ENCODE data around the gene ONECUT3. TPM values are rescaled to one million over a fixed set of nuclear protein-coding genes. Genes with fewer than 3 reads are reported as not detected.
"Not testable (repeated sequence)": the region's sequence is repeated elsewhere in the genome, so short reads cannot be mapped to it uniquely, and the experiment has no call there.

ONECUT3 gene
- under 1 TPM; 0.04 to 0.09 (median 0.06) TPM for polyA plus RNA-seq (ENCODE audit: insufficient read depth in 1 of 5, insufficient read length in 5 of 5, low replicate concordance in 1 of 5)
- long read RNA-seq, donor 1 = 0 reads
- long read RNA-seq, donor 2 = 0 reads
- long read RNA-seq, donor 3 = 0 reads
- long read RNA-seq, donor 4 = 0 reads
- long read RNA-seq, donor 5 = 0 reads
- long read RNA-seq, donor 6 = 0 reads
- long read RNA-seq, donor 7 = 0 reads
- long read RNA-seq, donor 8 = 0 reads

DNA sequence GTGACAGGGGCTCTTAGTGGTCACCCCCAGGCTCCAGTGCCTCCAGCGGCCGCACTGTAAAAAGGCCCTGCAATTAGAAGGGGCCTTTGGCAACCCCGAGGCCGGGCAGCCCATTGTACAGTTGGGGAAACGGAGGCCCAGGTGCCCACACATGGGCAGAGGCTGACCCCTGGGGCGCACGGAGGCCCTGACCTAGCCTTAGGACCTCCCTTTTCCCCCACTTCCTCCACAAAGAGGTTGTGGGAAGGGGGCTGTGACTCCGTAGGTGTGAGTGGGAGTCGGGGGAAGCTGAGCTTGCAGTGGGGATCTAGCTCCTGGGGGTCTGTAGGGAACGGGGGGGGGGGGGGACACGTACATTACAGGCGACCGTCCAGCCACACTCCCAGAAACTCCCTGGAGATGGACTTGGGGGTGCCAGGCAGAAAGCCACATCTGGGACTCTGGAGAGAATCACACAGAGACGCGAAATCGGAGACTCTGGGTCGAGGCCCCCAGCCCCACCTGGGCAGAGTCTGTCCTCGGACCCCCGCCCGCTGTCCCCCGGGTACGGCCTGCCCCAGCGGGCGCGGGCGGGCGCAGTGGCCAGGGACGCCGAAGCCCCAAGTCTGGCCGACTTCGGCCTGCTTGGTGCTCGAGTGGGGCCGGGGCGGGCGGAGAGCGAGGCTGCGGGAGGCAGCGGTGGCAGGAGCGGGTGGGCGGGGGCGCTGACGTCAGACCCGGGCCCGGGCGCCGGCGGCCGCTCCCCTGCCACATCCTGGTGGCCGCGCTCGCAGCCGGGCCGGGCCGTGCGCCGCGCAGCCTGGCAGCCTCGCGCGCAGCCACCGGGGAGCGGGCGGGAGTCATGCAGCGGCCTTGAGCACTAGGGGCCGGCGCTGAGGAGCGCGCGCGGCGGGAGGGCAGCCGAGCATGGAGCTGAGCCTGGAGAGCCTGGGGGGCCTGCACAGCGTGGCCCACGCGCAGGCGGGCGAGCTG is at the start of gene ONECUT3:
Gene ONECUT3 (plus strand): TSS at position 750 of the 972 bp plus-strand sequence. CDS start 157 bp downstream, at position 907.
- no peak for DNase-seq

DNA sequence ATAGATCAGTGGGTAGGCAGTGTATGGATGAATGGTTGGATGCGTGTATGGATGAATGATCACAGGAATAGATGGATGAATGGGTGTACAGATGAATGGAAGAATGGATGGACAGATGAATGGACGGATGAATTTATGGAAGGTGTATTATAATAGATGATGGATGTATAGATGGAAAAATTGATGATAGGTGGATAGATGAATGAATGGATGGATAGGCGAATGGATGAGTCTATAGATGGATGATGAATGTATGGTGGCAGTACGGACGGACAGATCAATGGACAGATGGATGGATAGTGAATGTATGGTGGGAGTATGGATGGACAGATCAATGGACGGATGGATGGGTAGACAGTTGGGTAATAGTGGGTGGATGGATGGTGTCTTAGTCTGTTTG is 49.0 kb upstream of the ONECUT3 start:
- DNase-seq = no peak

DNA sequence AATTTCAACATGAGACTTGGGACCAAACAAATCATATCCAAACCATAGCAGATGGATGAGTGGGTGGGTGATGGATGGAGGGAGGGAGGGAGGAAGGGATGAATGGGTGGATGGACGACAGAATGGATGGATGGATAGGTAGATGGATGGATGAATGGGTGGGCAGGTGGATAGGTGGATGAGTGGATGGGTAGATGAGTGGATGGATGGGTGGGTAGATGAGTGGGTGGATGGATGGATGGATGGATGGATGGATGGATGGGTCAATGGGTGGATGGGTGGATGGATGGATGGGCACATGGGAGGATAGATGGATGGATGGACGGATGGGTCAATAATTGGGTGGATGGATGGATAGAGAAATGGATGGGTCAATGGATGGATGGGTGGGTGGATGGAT is 47.9 kb upstream of the ONECUT3 start:
- no peak for DNase-seq

DNA sequence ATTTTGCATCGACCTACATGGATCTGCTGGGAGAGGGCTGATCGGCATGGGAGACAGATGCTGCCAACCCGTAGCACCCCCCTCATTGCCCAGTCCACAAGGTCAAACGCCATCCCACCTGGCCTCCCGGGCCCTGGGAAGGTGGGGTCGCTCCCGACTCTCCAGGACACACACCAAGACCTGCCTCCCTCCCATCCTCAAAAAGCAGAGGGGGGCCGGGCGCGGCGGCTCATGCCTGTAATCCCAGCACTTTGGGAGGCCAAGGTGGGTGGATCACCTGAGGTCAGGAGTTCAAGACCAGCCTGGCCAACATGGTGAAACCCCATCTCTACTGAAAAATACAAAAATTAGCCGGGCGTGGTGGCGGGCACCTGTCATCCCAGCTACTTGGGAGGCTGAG is 46.7 kb upstream of the ONECUT3 start:
- not testable (repeated sequence) for DNase-seq

DNA sequence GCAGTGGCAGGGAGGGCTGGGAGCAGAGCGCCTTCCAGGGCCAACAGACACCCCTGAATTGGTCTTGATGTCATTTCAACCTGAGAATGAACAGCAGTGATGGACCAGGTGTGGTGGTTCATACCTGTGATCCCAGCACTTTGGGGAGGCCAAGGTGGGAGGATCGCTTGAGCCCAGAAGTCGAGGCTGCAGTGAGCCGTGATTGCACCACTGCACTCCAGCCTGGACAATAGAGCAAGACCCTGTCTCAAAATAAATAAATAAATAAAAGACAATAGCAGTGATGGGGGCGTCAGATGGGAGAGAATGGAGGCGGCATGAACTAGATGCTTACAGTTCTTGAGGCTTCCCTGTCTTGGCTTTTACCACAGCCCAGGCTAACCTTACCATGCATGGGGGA is 46.1 kb upstream of the ONECUT3 start:
- DNase-seq = no peak

DNA sequence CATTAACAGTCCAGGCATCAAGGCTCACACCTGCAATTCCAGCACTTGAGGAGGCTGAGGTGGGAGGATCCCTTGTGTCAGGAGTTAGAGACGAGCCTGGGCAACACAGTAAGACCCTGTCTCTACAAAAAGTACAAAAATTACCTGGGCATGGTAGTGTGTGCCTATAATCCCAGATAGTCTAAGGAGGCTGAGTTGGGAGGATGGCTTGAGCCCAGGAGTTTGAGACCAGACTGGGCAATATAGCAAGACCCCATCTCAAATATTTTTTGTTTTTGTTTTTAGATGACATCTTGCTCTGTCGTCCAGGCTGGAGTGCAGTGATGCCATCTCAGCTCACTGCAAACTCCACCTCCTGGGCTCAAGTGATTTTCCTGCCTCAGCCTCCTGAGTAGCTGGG is 40.1 kb upstream of the ONECUT3 start:
- DNase-seq = no peak

DNA sequence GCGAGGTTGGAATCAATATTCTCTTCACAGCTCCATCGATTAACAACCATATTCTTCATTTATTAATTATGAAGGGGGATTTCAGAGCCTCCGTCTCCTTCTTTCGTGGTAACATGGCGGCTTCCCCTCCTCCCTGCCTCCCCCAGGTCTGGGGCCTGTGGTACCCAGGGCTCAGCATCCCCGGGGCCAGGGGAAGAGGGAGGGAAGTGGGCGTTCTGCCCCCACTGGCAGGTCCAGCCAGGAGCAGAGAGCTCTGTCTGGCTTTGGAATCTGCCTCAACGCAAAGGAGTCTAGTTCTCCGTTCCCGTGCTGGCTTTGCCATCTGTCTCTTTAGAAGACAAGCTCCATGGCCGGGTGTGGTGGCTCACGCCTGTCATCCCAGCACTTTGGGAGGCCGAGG is 37.8 kb upstream of the ONECUT3 start:
- no peak for DNase-seq

DNA sequence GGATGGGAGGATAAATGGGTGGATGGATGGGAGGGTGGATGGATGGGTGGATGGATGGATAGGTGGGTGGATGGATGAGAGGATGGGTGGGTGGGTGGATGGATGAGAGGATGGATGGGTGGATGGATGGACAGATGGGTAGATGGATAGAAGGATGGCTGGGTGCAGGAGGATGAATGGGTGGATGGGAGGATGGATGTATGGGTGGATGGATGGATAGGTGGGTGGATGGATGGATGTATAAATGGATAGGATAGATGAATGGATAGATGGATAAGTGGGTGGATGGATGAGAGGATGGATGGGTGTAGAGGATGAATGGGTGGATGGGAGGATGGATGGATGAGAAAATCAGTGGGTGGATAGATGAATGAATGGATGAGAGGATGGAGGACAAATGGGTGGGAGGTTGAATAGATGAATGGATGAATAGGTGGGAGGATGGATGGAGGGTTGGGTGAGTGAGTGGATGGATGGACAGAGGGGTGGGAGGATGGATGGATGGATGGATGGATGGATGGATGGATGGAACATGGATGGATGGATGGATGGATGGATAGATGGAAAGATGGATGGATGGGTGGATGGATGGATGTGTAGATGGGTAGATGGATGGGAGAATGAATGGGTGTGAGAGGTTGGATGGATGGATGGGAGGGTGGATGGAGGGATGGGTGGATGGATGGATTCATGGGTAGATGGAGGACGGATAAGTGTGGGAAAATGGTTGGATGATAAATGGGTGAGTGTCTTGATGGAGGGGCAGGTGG is 35.9 kb upstream of the ONECUT3 start:
- DNase-seq = no peak

DNA sequence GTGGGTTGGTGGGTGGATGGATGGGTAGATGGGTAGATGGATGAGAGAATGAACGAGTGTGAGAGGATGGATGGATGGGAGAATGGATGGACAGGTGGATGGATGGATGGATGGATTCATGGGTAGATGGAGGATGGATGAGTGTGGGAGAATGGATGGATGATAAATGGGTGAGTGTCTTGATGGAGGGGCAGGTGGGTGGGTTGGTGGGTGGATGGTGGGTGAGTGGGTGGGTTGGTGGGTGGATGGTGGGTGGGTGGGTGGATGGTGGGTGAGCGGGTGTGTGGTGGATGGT is 35.4 kb upstream of the ONECUT3 start:
- DNase-seq = no peak

DNA sequence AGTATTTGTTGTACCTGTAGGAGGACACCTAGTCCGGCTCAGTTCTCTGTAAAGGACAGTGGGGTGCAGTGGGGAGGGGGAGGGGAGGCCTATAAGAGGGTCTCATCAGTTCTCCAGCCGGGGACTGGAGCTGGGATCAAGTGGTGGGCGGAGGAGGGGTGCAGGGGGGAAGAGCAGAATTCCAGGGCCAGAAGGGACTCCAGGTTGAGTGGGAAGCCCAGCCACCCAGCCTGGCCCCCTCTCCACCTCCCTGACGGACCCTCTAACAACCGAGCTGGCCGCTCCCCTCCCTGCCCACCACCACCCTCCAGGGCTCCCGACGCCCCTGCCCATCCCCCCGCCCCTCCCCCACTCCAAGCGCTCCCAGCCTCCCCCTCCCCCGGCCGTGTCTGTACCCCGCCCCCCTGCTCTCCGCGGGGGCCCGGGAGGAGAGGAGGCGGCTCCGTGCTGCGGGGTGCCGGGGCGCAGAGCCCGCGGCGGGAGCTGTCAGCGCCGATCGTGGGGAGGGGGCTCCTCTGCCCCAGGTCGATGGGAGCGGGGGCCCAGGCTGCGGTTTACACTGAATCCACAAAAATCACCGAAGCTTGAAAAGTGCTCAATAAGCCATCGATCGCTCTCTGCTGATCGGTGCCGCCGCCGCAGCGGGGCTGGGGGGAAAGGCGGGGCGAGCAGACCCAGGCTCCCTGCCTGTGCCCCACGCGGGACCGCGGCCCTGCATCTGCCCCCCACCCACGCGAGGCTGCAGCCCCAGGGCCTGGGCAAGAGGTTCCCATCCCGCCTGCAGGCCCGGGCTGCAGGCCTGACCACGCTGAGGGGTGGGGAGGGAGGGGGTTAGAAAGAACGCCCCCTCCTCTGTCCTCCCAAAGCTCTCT is 34.6 kb upstream of the ONECUT3 start:
- DNase-seq = no peak

DNA sequence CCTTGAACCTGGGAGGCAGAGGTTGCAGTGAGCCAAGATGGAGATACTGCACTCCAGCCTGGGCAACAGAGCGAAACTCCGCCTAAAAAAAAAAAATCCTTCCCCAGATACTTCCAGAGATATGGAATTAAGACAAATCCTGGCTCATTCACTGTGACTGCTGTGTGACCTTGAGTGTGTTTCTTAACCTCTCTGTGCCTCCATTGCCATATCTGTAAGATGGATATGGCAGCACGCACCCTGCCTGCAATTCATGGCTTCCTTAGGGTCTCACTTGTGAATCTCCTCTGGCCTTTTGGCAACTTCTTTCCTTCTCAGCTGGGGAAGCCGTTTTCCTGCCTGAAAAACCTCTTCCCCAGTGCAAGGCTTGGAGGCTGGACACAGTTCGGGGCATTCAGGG is 33.8 kb upstream of the ONECUT3 start:
- no peak for DNase-seq

DNA sequence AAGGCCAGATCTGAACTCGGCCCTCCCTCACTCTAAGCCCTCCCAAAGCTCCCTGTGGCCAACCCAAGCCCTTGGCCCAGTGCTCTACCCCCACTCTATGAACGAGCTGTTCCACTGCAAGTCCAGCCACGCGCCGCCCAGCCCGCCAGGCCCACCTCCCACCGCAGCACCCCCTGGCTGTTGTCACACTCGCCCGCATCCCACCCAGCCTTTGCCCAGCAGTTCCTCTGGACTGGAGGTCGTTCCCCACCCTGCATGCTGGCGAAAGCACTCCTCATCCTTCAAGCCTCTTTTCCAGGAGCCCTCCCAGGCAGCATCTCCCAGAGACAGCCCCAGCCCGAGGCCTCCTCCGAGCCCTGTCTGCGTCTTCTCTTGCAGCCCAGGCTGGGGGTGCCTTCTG is 33.1 kb upstream of the ONECUT3 start:
- DNase-seq = no peak

DNA sequence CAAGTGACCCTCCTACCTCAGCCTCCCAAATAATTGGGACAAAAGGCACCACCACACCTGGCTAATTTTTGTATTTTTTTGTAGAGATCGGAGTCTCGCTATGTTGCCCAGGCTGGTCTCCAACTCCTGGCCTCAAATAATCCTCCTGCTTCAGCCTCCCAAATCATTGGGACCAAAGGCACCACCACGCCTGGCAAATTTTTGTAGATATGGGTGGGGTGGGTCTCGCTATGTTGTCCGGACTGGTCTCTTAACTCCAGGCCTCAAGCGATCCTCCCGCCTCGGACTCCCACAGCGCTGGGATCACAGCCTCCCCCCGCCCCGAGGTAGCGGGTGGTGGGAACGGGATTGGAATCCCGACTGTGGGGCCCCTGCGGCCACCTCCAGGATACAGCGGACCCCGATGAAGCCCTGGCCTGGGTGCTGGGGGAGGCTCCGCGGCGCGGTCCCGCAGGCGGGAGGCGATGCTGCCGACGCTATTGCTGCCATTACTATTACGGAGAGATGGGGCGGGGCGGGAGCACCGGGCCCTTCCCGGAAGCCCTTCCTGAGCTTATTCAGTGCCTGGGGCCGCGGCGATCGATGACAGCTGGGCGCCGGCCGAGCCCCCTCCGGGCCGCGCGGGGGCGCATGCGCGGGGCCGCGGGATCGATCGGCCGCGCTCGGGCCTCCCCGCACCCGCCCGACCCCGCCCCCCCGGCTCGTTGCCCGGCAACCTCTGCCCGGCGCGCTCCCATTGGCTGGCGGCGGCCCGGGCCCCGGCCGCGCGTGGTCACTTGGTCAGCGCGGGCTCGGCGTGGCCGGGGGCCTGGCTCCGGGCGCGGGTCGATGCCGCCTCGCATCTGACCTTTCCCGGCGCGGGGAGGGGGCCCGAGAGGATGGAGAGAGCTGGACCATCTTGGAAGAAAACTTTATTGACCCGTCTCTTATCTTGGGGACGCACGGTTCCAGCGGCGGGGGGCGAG is 27.9 kb upstream of the ONECUT3 start:
- peak; percentile 37 to 55 for DNase-seq

DNA sequence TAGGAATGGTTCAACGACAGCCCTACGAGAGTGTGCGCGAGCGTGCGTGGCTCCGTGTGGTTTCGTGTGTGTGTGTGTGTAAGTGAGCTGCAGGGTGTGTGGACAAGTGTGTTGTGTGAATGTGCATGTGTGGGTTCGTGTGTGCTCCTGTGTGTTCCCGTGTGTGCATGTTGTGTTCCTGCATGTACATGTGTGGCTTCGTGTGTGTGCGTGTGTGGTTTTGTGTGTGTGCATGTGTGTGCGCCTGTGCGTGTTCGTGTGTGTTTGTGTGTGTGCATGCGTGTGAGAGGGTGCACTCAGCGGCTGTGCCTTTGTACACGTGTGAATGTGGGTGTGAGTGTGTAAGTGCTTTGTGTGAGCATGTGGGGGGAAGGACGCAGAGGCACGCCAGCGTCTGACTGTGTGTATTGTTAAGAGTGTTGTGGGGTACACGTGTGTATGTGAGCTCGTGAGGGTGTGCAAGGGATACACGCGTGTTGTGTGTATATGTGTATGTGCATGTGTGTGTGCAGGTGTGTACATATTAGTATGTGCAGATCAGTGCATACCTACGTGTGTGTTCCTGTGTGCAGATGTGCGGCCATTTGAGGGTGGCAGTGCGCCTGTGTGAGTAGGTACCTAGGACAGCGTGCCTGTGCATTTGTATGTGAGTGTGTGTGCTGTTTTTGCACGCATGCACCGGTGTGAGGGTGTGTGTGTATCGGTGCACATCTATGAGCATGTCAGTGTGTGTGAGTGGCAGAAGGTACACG is 24.3 kb upstream of the ONECUT3 start:
- no peak for DNase-seq

DNA sequence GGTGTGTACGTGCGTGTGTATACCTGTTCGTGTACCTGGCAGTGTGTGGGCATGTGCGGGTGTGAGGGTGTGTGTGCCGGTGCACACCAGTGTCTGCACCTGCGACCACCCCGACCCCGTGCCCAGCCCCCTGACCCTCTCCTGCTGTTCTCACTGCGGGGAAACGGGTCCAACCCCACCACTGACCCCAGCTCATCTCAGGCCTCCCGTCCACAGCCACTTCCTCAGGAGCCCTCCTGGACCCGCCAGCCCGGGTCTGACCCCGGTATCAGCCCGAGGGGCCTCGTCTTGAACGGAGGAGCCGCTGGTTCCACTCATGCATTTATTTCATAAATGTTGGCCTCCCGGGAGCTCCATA is 23.8 kb upstream of the ONECUT3 start:
- DNase-seq = no peak

DNA sequence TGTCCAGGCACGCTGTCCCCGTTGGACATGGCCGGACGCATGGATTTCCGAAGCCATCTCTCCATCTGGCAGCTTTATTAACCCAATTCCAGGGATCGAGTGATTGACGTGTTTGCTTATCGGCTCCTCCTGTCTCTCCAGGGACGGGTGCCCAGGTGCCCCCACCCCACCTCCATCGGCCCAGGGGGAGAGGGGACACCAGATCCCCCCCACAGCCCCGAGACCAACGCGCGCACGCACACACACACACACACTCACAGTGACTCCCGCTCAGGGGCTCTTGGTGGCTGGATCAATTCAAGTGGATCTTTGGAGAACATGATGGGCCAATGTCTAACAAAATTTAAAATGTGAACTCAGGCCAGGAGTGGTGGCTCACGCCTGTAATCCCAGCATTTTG is 23.1 kb upstream of the ONECUT3 start:
- no peak for DNase-seq

DNA sequence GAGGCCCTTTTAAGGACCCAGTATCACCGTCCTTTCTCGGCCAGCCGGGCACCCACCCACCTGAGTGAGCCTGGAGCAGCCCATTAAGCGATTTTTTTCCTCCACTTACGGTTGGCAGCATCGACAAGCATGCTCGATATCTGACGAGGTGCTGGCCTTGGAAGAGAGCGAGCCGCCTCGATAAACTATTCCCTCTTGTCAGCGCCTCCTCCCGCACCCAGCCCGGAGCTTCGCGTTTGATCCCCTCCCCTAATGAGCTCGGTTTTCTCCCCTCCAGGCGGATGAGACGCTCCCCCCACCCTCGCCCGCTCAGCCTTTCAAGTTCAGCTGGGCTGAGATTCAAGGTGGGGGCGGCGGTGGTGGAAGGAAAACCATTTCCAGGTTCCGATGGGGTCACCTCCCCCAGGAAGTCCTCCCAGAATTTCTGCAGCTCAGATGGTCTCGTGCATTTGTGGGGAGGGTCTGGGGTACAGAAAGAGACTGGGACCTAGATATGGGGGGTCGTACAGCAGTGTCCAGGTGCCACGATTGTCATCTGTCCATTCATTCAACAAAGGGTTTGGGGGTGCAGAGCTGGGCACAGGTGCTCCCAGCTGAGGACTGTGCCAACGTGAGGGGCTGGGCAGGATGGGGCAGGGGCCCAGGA is 18.9 kb upstream of the ONECUT3 start:
- DNase-seq = no peak

DNA sequence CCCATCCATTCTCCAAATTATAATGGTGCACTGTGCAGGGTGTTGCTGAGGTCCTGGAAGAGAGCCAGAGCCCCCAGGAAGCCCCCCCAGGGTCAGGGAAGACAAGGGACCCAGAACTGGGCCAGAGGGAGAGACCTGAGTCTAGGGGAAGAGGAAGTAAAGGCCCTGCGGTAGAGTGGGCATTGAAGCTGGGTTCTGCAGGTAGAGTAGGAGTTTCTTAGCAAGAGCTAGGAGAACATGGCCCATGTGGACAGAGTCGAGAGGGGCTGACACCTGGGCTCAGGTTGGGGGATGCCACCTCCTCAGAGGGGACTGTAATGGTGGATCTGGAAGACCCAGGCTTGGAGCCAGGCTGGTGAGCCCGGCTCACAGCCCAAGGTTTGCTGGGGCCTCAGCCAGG is 17.0 kb upstream of the ONECUT3 start:
- DNase-seq = no peak

DNA sequence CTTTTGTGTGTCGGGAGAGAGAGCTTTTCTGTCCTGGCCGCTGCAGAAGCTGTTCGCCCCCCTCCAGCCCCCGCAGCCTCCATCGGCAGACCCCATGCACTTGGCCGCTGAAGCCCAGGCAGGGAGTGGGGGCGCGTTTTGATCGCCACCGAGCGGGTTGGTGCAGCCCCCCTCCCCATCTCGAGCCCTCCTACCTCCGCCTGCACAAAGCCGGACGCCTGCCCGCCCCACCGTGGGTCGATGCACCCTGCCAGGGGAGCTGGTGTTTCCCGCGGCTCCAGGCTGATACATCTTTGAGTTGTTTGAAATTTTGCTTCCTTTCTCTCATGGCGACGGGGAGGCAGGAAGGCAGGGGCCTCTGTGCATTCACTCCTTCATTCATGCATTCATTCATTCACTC is 16.4 kb upstream of the ONECUT3 start:
- DNase-seq = no peak

Measured in right lung (tissue), 10 donors.